Measurements from ENCODE around the gene IFIT1B.
"Not testable (repeated sequence)": the region's sequence is repeated elsewhere in the genome, so short reads cannot be mapped to it uniquely, and the experiment has no call there.

The IFIT1B gene

DNA sequence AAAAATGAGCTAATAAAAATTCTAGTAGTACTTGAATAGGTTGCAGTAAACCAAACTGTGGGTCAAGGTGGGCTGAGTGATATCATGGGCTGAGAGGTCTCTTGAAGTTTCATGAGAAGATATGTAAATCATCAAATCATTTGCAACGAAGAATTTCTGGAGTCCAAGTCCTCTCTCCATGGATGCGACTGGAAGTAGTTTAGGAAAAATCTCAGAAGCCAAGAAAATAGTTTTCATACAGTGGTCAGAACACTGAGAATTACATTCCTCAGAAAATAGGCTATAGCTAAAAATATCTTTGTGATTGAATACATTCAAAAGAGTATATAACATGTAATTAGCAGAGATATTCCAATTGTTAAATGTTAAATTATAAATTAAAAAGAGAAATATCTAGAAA lies 10.9 kb downstream of the IFIT1B start:
- no peak for DNase-seq

DNA sequence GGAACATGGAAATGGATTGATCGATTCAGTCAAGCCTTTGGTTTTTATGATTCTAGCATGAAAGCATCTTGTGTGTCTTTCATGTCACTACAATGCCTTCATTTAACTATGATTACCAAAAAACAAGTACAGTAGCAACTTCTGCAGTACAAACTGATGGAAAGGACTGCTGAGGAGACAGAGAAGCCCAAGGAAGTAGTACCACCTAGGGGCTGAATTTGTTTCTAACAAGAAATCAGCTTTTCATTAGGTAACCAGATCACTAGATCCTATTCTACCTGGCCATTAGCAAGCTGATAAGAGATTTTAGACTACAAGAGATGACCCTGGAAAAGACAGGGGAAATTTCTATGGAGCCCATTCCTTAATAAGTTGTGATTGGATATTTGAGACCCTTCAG lies 11.4 kb downstream of the IFIT1B start:
- DNase-seq, result no peak

DNA sequence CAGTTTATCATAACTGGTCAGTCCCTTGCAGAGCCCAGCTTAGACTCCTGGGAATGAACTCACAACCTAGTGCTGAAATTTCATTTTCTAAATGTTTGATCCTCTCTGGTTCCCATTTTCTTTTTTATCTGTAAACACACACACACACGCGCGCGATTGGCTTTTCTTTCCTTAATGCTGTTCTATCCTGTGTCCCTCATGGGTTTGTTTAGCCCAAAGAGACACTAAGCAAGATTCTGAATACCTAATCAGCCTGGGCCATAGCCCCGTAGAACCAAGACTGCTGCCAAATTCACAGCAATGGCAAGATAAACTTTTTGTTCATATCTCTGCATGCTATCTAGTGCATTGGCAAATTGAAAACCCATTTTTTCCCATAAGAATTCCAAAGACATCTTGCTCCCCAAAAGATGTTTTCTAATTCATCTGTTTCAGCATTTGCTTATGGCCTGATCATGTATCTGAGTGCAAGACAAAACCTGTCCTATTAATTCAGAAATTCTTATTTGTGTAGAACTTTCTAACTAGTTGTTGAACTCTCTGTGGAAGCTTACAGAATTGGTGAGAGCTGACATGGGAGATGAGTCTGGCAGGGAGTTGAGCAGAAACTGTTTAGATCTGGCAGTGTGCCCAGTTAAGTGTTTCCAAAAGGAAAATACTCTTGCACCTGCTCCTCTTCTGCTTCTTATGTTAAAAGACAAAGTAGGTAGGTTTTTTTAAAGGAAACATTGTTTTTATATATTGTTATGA lies 12.8 kb downstream of the IFIT1B start:
- no peak for DNase-seq

DNA sequence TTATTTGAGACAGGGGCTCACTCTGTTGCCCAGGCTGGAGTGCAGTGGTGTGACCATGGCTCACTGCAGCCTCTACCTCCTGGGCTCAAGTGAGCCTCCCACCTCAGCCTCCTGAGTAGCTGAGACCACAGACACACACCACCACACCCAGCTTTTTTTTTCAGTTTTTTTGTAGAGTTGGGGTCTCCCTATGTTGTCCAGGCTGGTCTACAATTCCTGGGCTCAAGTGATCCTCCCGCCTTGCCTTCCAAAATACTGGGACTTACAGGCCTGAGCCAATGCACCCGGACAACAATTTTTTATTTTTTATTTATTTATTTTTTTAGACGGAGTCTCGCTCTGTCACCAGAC lies 13.3 kb downstream of the IFIT1B start:
- DNase-seq, result not testable (repeated sequence)

DNA sequence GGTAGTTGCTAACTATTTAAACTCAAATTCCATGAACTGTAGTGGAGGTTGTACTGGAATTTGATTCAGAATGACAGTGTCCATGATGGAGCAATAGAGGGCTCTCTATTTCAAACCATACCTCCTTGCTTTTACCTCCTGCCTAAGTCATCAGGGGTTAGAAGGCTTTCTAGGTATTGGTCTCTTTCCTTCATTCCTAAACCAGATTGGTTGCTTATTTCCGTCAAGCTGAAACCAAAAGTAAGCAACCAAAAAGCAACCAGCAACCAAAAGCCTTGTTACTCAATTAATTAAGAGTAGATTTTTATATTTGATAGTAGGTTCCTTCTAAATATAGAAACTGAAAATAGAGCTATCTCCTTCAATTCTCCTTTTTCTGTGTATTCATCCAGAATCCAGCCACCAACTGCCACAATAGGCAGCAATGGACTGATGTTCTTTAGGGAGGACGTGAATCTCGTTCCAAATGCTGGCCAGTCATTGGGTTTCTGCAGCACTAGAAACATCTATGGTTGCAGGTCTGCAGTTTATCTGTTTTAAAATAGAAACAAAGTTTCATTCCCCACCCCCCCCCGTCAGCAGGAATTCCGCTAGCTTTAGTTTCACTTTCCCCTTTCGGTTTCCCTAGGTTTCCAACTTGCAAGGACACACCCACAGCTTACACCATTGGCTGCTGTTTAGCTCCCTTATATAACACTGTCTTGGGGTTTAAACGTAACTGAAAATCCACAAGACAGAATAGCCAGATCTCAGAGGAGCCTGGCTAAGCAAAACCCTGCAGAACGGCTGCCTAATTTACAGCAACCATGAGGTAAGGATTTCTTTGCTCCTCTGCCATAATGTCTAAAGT lies 14.3 kb downstream of the IFIT1B start, which contains the start of gene IFIT1:
TSS of gene IFIT1 (plus strand) at position 717 of the 850 bp plus-strand sequence. CDS start at position 807, 90 bp downstream.
- no peak for DNase-seq

DNA sequence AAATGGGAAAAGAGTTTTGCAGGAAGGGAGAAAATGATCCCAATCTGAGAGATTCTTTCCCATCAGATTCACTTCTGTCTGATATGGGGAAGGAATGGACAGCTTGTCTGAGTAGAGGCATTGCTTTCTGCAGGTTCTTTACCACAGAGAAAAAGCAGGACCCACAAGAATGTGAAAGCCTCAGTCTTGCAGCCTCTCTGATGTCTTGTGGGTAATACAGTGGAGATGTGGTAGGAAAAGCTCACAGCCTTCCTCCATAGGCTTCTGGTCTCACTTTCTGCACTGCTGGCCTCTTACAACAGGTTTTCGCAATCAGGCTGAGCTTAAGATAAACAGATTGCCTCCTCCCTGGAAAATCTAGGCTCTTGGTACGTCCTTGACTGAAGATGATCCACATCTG lies 15.1 kb downstream of the IFIT1B start:
- no peak for DNase-seq

DNA sequence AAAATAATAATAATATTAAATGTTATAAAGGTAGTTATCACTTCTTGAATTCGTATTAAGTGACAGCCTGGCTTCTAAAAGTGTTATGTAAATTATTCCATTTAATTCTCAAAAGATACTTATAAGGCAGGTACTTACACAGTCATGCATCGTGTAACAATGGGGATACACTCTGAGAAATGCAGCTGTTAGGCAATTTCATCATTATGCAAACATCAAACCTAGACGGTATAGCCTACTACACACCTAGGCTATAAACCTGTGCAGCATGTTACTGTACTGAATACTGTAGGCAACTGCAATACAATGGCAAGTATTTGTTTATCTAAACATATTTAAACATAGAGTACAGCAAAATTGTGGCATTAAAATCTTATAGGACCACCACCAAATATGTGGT lies 16.0 kb downstream of the IFIT1B start:
- no peak for DNase-seq

DNA sequence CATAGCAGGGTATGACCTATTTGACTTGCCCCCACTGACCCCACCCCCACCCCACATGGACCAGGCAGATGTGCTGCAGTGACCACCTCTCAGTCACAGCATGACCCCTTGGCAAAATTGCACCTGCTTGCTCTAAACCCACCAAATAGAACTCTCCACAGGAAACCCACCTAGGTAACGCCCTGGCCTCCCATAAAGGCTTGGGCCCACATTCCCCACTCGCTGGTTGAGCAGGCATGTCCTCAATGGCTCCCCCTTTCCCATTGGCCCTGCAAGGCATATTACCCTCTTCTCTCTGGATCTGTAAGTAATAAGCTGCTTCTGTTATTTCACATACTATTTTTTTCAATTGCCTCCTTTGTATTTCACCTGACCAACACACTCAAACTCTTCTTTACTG lies 17.3 kb downstream of the IFIT1B start:
- DNase-seq, result no peak

DNA sequence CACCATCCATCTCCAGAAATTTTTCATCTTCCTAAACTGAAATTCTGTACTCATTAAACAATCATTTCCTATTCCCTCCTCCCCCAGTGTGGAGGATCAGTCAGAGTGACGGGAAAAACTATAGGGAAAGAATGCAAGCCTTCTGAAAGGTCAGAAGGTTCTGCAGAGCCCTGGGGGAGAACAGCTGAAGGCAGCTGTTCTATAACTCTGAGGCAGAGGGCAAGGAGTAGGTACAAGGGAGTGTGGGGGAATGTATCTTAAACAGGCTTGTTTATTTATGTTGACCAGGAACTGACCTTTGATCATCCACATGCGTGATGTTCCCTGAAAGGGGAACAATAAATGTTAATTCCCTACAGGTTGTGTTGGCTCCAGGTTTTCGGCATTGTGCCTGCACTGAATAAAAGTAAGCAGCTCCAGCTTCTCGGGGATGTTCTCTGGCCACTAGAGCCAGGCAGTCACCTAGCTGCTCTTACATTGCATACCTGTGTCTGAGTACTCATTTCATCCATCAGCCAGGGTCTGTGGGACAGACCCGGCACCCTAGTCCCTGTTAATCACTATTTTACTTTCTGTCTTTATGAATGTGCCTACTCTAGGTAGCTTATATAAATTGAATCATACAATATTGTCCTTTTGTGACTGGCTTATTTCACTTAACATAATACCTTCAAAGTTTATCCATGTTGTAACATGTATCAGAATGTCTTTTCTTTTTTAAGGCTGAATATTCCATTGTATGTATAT lies 20.3 kb downstream of the IFIT1B start:
- no peak for DNase-seq

DNA sequence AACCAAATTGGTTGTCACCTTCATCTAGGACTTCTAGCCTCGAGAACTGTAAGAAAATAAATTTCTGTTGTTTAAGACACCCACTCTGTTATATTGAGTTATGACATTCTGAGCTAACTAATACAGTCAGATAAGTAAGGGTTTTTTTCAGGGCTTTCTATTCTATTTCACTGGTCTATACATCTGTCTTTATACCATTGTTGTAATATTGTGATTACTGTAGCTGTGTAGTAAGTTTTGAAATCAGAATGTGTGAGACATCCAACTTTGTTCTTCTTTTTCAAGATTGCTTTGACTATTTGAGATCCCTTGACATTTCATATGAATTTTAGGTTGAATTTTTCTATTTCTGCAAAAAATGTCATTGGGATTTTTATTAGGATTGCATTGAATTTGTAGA lies 22.1 kb downstream of the IFIT1B start:
- no peak for DNase-seq

DNA sequence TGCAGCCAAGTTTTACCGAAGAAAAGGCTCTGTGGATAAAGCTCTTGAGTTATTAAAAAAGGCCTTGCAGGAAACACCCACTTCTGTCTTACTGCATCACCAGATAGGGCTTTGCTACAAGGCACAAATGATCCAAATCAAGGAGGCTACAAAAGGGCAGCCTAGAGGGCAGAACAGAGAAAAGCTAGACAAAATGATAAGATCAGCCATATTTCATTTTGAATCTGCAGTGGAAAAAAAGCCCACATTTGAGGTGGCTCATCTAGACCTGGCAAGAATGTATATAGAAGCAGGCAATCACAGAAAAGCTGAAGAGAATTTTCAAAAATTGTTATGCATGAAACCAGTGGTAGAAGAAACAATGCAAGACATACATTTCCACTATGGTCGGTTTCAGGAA lies 25.2 kb downstream of the IFIT1B start:
- DNase-seq, result no peak

DNA sequence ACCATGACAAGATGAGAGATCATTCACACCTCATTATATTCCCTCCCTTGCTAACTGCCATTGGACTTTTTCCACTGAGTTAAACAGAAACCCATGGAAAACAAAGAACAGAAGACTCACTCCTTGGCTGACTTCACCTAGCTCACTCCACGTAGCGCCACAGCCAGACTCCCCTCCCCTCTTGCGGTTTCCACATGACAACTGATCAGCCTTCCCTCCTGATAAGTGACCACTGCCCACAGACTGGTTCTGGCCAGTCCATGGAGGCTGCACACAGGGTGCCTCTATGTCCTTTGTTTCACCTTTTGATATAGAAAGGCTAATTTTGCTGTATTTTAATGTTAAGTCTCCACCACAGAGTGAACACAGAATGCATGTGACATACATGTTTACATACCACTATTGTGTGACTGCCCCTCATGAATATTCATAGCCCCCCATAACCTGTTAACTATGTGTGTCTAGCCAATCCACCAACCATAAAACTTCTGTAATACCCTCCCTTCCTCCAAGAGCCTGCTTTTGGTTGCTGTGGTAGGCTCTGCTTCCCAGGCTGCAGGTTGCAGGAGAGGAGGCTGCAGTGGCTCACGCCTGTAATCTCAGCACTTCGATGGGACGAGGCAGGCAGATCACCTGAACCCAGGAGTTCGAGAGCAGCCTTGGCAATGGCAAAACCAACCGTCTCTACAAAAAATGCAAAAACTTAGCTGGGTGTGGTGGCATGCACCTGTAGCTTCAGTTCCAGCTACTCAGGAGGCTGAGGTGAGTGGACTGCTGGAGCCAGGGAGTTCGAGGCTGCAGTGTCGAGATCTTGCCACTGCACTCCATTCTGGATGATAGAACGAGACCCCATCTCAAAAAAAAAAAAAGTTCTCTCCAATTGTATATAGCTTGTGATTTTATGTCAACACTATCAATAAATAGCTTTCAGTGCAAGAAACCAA lies 26.5 kb downstream of the IFIT1B start:
- DNase-seq, result no peak

DNA sequence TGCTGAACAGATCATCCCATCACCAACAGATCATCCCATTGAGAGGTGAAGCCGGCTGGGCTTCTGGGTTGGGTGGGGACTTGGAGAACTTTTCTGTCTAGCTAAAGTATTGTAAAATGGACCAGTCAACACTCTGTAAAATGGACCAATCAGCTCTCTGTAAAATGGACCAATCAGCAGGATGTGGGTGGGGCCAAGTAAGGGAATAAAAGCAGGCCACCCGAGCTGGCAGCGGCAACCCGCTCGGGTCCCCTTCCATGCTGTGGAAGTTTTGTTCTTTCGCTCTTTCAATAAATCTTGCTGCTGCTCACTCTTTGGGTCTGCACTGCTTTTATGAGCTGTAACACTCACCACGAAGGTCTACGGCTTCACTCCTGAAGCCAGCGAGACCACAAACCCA lies 28.3 kb downstream of the IFIT1B start:
- not testable (repeated sequence) for DNase-seq

DNA sequence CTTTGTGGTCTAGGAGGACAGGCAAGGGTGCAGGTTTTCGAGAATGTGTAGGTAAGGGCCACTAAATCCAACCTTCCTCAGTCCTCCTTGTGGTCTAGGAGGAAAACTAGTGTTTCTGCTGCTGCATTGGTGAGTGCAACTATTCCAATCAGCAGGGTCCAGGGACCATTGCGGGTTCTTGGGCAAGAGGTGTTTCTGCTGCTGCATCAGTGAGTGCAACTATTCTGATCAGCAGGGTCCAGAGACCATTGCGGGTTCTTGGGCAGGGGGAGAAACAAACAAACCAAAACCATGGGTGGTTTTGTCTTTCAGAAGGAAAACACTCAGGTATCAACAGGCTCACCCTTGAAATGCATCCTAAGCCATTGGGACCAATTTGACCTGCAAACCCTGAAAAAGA lies 29.9 kb downstream of the IFIT1B start:
- not testable (repeated sequence) for DNase-seq

DNA sequence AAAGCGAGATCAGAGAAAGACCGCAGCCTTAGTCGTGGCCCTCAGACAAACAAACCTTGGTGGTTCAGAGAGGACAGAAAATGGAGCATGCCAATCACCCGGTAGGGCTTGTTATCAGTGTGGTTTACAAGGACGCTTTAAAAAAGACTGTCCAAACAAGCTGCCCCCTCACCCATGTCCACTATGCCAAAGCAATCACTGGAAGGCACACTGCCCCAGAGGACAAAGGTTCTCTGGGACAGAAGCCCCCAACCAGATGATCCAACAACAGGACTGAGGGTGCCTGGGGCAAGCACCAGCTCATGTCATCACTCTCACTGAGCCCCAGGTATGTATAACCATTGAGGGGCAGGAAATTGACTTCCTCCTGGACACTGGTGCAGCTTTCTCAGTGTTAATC lies 31.4 kb downstream of the IFIT1B start:
- not testable (repeated sequence) for DNase-seq

DNA sequence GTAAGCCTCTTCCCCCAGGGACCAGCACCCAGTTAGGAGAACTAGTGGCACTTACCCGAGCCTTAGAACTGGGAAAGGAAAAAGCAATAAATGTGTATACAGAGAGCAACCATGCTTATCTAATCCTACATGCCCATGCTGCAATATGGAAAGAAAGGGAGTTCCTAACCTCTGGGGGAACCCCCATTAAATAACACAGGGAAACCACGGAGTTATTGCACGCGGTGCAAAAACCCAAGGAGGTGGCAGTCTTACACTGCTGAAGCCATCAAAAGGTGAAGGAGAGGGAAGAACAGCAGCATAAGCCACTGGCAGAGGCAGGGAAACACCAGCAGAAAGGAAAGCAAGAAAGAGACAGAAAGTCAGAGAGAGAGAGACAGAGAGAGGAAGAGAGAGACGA lies 32.7 kb downstream of the IFIT1B start:
- not testable (repeated sequence) for DNase-seq

DNA sequence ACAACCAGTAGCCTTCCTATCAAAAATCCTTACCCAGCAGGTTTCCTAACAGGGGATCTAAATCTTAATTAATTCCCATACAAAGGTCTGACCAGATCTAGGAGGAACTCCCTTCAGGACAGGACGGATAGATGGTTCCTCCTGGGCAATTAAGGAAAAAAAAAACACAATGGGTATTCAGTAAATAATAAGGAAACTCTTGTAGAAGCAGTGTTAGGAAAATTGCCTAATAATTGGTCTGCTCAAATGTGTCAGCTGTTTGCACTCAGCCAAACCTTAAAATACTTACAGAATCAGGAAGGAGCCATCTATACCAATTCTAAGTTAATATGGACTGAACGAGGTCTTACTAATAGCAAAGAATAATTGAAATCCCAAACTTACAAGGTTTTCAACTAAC lies 33.3 kb downstream of the IFIT1B start:
- DNase-seq, result not testable (repeated sequence)

DNA sequence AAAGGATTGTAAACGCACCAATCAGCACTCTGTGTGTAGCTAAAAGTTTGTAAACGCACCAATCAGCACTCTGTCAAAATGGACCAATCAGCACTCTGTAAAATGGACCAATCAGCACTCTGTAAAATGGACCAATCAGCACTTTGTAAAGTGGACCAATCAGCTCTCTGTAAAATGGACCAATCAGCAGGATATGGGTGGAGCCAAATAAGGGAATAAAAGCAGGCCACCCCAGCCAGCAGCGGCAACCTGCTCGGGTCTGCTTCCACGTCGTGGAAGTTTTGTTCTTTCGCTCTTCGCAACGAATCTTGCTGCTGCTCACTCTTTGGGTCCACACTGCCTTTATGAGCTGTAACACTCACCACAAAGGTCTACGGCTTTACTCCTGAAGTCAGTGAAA lies 34.4 kb downstream of the IFIT1B start:
- not testable (repeated sequence) for DNase-seq

DNA sequence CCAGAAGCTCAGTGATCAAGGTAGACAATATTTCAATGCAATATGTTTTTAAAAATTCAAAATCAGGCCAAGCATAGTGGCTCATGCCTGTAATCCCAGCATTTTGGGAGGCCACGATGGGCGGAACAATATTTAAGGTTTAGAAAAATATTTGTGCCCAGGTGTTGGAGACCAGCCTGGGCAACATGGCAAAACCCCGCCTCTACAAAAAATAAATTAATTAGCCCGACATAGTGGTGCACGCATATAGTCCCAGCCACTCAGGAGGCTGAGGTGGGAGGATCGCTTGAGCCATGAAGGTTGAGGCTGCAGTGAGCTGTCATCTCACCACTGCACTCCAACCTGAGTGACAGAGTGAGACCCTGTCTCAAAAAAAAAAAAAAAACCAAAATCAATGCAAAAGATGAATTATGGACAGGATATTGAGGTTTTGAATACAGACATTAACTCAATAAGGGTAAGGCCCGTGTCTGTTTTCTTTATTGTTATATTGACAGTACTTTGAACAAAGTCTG lies 35.6 kb downstream of the IFIT1B start:
- no peak for DNase-seq

DNA sequence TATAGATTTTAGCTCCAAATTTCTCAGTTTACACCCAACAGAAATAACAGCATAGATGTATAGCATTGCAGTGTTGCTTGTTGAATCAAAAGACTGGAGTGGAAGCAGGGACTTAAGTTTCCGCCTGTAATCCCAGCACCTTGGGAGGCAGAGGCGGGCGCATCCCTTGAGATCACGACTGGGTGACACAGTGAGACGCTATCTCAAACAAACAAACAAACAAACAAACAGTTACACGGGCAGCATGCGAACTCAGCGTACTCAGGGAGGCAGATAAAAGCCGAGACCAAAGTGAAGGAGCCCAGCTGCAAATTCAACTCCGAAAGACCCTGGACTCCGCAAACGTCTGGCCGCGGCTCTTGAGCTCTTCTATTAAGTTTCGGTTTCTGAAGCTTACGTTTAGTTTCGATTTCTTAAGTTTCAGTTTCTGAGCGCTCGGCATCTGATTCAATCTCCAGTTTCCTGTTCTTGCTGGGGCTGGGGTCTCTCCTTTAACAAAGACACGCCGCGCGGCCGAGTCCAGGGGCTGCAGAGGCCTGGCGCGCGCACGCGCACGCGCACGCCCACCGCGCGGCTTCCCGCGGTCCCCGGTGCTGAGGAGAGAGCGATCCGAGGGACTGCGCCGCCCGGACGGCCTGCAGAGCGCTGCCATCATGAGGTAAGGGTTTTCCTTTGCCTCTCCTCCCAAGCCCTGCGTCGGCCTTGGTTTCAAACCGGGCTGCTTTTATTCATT lies 36.5 kb downstream of the IFIT1B start, which contains the start of gene IFIT5:
TSS of gene IFIT5 (plus strand) at position 423 of the 733 bp plus-strand sequence. CDS start at position 654, 231 bp downstream.
- no peak for DNase-seq

Data from NCI-H1417 treated with DMSO at 0.1 percent for 48 hours (cell line).